SJCRH30 (cell line): ENCODE data around the gene GRIK2. TPM values are rescaled to one million over a fixed set of nuclear protein-coding genes. Genes with fewer than 3 reads are reported as not detected.
A peak's percentile ranks its signal among the peaks of the same experiment; 100 is the strongest.

Experiments
- DNase-seq, 2 experiments: peaks; one replicate each; pipeline ENCODE4 v3.0.0-alpha.2; 2015 to 2020
- H3K27ac ChIP-seq: fragments of 250-450 bp; sonication (Bioruptor Pico); 2 replicates; pipeline ENCODE4 v1.5.1; 2020; ENCODE audit warnings: mild to moderate bottlenecking, moderate library complexity
- H3K27me3 ChIP-seq: fragments of 250-450 bp; sonication (Bioruptor Pico); 2 replicates; pipeline ENCODE4 v1.5.1; 2020; ENCODE audit warnings: mild to moderate bottlenecking, moderate library complexity
- H3K36me3 ChIP-seq: fragments of 250-450 bp; sonication (Bioruptor Pico); 2 replicates; pipeline ENCODE4 v1.5.1; 2020; ENCODE audit warnings: mild to moderate bottlenecking, moderate library complexity
- H3K4me1 ChIP-seq: fragments of 250-450 bp; sonication (Bioruptor Pico); 2 replicates; pipeline ENCODE4 v1.5.1; 2020; ENCODE audit warnings: mild to moderate bottlenecking, moderate library complexity
- H3K4me3 ChIP-seq: fragments of 250-450 bp; sonication (Bioruptor Pico); 2 replicates; pipeline ENCODE4 v1.5.1; 2020; ENCODE audit warnings: mild to moderate bottlenecking, moderate library complexity
- H3K9me3 ChIP-seq: fragments of 250-450 bp; sonication (Bioruptor Pico); replicated peaks from 2 replicates; pipeline ENCODE4 v1.5.1; 2020; ENCODE audit warnings: mild to moderate bottlenecking, moderate library complexity
- total RNA-seq: library from RNA; depleted of rRNA; stranded (reverse); fragments of >200 nt; shearing (Covaris generic); gene quantifications from 2 replicates; pipeline ENCODE4 v1.2.3, GENCODE V29; 2014

The GRIK2 gene
- total RNA-seq, 1 experiment from 2014 or later, result 0.22 TPM

- Histone ChIP-seq H3K36me3 (no peaks in the 10 kb centered on the region), H3K27me3 (no peaks in the 10 kb centered on the region), H3K27ac (no peak overlapping the region), H3K4me1 (no peaks in the 10 kb centered on the region), H3K9me3 (no peaks in the 10 kb centered on the region), H3K4me3 (no peak overlapping the region)
- no peak for DNase-seq
These were observed 539.2 kb downstream of the GRIK2 start for GRCh38 chr6:101932704-101933103.

- no peaks in the 10 kb centered on the region for H3K36me3 ChIP-seq
- H3K9me3 ChIP-seq, result no peaks in the 10 kb centered on the region
- H3K27me3 ChIP-seq, result no peaks in the 10 kb centered on the region
- DNase-seq, result no peak
- no peak overlapping the region for H3K4me3 ChIP-seq
- H3K4me1 ChIP-seq, result no peaks in the 10 kb centered on the region
- no peak overlapping the region for H3K27ac ChIP-seq
These were observed 542.2 kb downstream of the GRIK2 start for GRCh38 chr6:101935732-101936131.

- no peaks in the 10 kb centered on the region for H3K27me3 ChIP-seq
- H3K27ac ChIP-seq, result no peak overlapping the region
- no peaks in the 10 kb centered on the region for H3K36me3 ChIP-seq
- no peaks in the 10 kb centered on the region for H3K4me1 ChIP-seq
- DNase-seq, result no peak
- H3K4me3 ChIP-seq, result no peak overlapping the region
- no peaks in the 10 kb centered on the region for H3K9me3 ChIP-seq
These were observed 543.0 kb downstream of the GRIK2 start for GRCh38 chr6:101936516-101936915.

GRCh38 chr6:101937108-101937507, 543.6 kb downstream of the GRIK2 start:
- DNase-seq, result no peak
- Histone ChIP-seq H3K36me3 (no peaks in the 10 kb centered on the region), H3K27ac (no peak overlapping the region), H3K4me1 (no peaks in the 10 kb centered on the region), H3K27me3 (no peaks in the 10 kb centered on the region), H3K4me3 (no peak overlapping the region), H3K9me3 (no peaks in the 10 kb centered on the region)

- Histone ChIP-seq H3K9me3 (no peaks in the 10 kb centered on the region), H3K4me3 (no peak overlapping the region), H3K36me3 (no peaks in the 10 kb centered on the region), H3K4me1 (no peaks in the 10 kb centered on the region), H3K27ac (no peak overlapping the region), H3K27me3 (no peaks in the 10 kb centered on the region)
- no peak for DNase-seq
These were observed 546.9 kb downstream of the GRIK2 start for GRCh38 chr6:101940391-101940790.

- no peak overlapping the region for H3K4me3 ChIP-seq
- H3K36me3 ChIP-seq, result no peaks in the 10 kb centered on the region
- H3K9me3 ChIP-seq, result no peaks in the 10 kb centered on the region
- no peak overlapping the region for H3K27ac ChIP-seq
- H3K27me3 ChIP-seq, result no peaks in the 10 kb centered on the region
- no peaks in the 10 kb centered on the region for H3K4me1 ChIP-seq
- no peak for DNase-seq
These were observed 563.5 kb downstream of the GRIK2 start for GRCh38 chr6:101956961-101957360.

- no peaks in the 10 kb centered on the region for H3K36me3 ChIP-seq
- no peaks in the 10 kb centered on the region for H3K4me1 ChIP-seq
- peak in 1 of 2 experiments; percentile 5 for DNase-seq
- H3K27ac ChIP-seq, result no peak overlapping the region
- H3K4me3 ChIP-seq, result no peak overlapping the region
- no peaks in the 10 kb centered on the region for H3K27me3 ChIP-seq
- H3K9me3 ChIP-seq, result no peaks in the 10 kb centered on the region
These were observed 567.8 kb downstream of the GRIK2 start for GRCh38 chr6:101961357-101961756.

GRCh38 chr6:101980924-101981323, 587.4 kb downstream of the GRIK2 start:
- no peaks in the 10 kb centered on the region for H3K4me1 ChIP-seq

GRCh38 chr6:101986476-101986875, 593.0 kb downstream of the GRIK2 start:
- Histone ChIP-seq H3K4me3 (no peak overlapping the region), H3K27ac (no peak overlapping the region), H3K36me3 (no peaks in the 10 kb centered on the region), H3K4me1 (no peaks in the 10 kb centered on the region), H3K27me3 (no peaks in the 10 kb centered on the region), H3K9me3 (no peaks in the 10 kb centered on the region)
- no peak for DNase-seq

More at GRCh38 chr6:101980924-101981323, 587.4 kb downstream of the GRIK2 start:
- Histone ChIP-seq H3K27ac (no peak overlapping the region), H3K36me3 (no peaks in the 10 kb centered on the region), H3K4me3 (no peak overlapping the region), H3K9me3 (no peaks in the 10 kb centered on the region), H3K27me3 (no peaks in the 10 kb centered on the region)
- DNase-seq, result no peak

GRCh38 chr6:101992286-101992685, 598.8 kb downstream of the GRIK2 start:
- Histone ChIP-seq H3K4me1 (no peaks in the 10 kb centered on the region), H3K27ac (no peak overlapping the region)
- DNase-seq, result no peak

GRCh38 chr6:101994521-101994920, 601.0 kb downstream of the GRIK2 start:
- Histone ChIP-seq H3K4me1 (no peaks in the 10 kb centered on the region), H3K4me3 (no peak overlapping the region), H3K9me3 (no peaks in the 10 kb centered on the region), H3K36me3 (no peaks in the 10 kb centered on the region), H3K27ac (no peak overlapping the region), H3K27me3 (no peaks in the 10 kb centered on the region)
- no peak for DNase-seq

More at GRCh38 chr6:101992286-101992685, 598.8 kb downstream of the GRIK2 start:
- H3K36me3 ChIP-seq, result no peaks in the 10 kb centered on the region
- no peaks in the 10 kb centered on the region for H3K27me3 ChIP-seq
- no peak overlapping the region for H3K4me3 ChIP-seq
- no peaks in the 10 kb centered on the region for H3K9me3 ChIP-seq

GRCh38 chr6:102015431-102015830, 621.9 kb downstream of the GRIK2 start:
- Histone ChIP-seq H3K4me1 (no peaks in the 10 kb centered on the region), H3K9me3 (no peaks in the 10 kb centered on the region), H3K27ac (no peak overlapping the region), H3K27me3 (no peaks in the 10 kb centered on the region), H3K36me3 (no peaks in the 10 kb centered on the region), H3K4me3 (no peak overlapping the region)
- no peak for DNase-seq

- H3K4me3 ChIP-seq, result no peak overlapping the region
- DNase-seq, result no peak
- H3K27me3 ChIP-seq, result no peaks in the 10 kb centered on the region
- H3K36me3 ChIP-seq, result no peaks in the 10 kb centered on the region
- H3K9me3 ChIP-seq, result no peaks in the 10 kb centered on the region
- no peaks in the 10 kb centered on the region for H3K4me1 ChIP-seq
- H3K27ac ChIP-seq, result no peak overlapping the region
These were observed 628.8 kb downstream of the GRIK2 start for GRCh38 chr6:102022281-102022680.

- DNase-seq, result no peak
- H3K9me3 ChIP-seq, result no peaks in the 10 kb centered on the region
These were observed 629.3 kb downstream of the GRIK2 start for GRCh38 chr6:102022803-102023202.

GRCh38 chr6:102023977-102024657, 630.6 kb downstream of the GRIK2 start:
- Histone ChIP-seq H3K27ac (no peak overlapping the region), H3K4me1 (no peaks in the 10 kb centered on the region), H3K27me3 (no peaks in the 10 kb centered on the region), H3K36me3 (no peaks in the 10 kb centered on the region), H3K9me3 (no peaks in the 10 kb centered on the region), H3K4me3 (no peak overlapping the region)
- DNase-seq, result no peak

More at GRCh38 chr6:102022803-102023202, 629.3 kb downstream of the GRIK2 start:
- H3K27ac ChIP-seq, result no peak overlapping the region
- H3K36me3 ChIP-seq, result no peaks in the 10 kb centered on the region
- H3K4me1 ChIP-seq, result no peaks in the 10 kb centered on the region
- no peak overlapping the region for H3K4me3 ChIP-seq
- H3K27me3 ChIP-seq, result no peaks in the 10 kb centered on the region

- H3K9me3 ChIP-seq, result no peaks in the 10 kb centered on the region
- no peak overlapping the region for H3K4me3 ChIP-seq
- H3K36me3 ChIP-seq, result no peaks in the 10 kb centered on the region
- H3K27me3 ChIP-seq, result no peaks in the 10 kb centered on the region
- H3K4me1 ChIP-seq, result no peaks in the 10 kb centered on the region
- no peak for DNase-seq
- no peak overlapping the region for H3K27ac ChIP-seq
These were observed 633.1 kb downstream of the GRIK2 start for GRCh38 chr6:102026649-102027048.
